BLaER1 treated with 17β-estradiol and CSF1 and Interleukin-3, amounts not matched to agents 10 nM and 100 nM (cell line): Measurements from ENCODE around the gene RBM3.

Experiments
- H3K27ac ChIP-seq, 11 experiments: shearing (Covaris generic); formaldehyde crosslinking; 2 replicates each; pipeline ENCODE4 v1.8.1; 2022
- H3K27me3 ChIP-seq, 11 experiments: shearing (Covaris generic); formaldehyde crosslinking; 2 replicates each; pipeline ENCODE4 v1.8.1; 2022
- H3K36me3 ChIP-seq, 11 experiments: shearing (Covaris generic); formaldehyde crosslinking; 2 replicates each; pipeline ENCODE4 v1.8.1; 2022
- H3K4me1 ChIP-seq, 10 experiments: shearing (Covaris generic); formaldehyde crosslinking; 2 replicates each; pipeline ENCODE4 v1.8.1; 2022
- H3K4me2 ChIP-seq, 11 experiments: shearing (Covaris generic); formaldehyde crosslinking; 2 replicates each; pipeline ENCODE4 v1.8.1; 2022
- H3K4me3 ChIP-seq, 10 experiments: shearing (Covaris generic); formaldehyde crosslinking; 2 replicates each; pipeline ENCODE4 v1.8.1; 2022
- H3K9ac ChIP-seq, 11 experiments: shearing (Covaris generic); formaldehyde crosslinking; 2 replicates each; pipeline ENCODE4 v1.8.1; 2022
- H3K9me3 ChIP-seq, 11 experiments: shearing (Covaris generic); formaldehyde crosslinking; replicated peaks in 1 of 11; 2 replicates each; pipeline ENCODE4 v1.8.1; 2022
- H4K20me1 ChIP-seq, 11 experiments: shearing (Covaris generic); formaldehyde crosslinking; 2 replicates each; pipeline ENCODE4 v1.8.1; 2022
- Cebpa-rat ChIP-seq, 11 experiments: shearing (Covaris generic); IDR thresholded peaks; 2 replicates each; pipeline ENCODE4 v1.8.1; 2022

The RBM3 gene

GRCh38 chrX:48597353-48598264 lies 23.3 kb downstream of the RBM3 start, which contains the start of gene WDR13:
TSS of gene WDR13 (plus strand) at chrX:48597492. CDS start at chrX:48597997, 505 bp downstream.
- TF ChIP-seq Cebpa-rat (IDR thresholded peaks at IDR 0.05) = no peak
- H3K4me1 ChIP-seq = peaks cover 20 to 33% (median 26%) of the 10 kb centered on the region in 10 experiments
- peak within 1 kb of the TSS; percentile 87 to 97 (median 94) for H3K27ac ChIP-seq
- H3K9me3 ChIP-seq = peaks cover 0 to 4% (median 0%) of the 10 kb centered on the region in 11 experiments; a peak in 1 of 22 replicates
- H3K4me2 ChIP-seq = peak within 1 kb of the TSS; percentile 60 to 80 (median 68)
- peak within 1 kb of the TSS; percentile 87 to 95 (median 91) for H3K9ac ChIP-seq
- peaks cover 0 to 37% (median 0%) of the 10 kb centered on the region in 11 experiments; a peak in 3 of 22 replicates for H4K20me1 ChIP-seq
- peaks cover 0 to 26% (median 7%) of the 10 kb centered on the region in 11 experiments; a peak in 13 of 22 replicates for H3K27me3 ChIP-seq
- H3K36me3 ChIP-seq = peaks cover 0 to 38% (median 28%) of the 10 kb centered on the region in 11 experiments; a peak in 20 of 22 replicates
- peak within 1 kb of the TSS; percentile 51 to 77 (median 72) for H3K4me3 ChIP-seq

DNA sequence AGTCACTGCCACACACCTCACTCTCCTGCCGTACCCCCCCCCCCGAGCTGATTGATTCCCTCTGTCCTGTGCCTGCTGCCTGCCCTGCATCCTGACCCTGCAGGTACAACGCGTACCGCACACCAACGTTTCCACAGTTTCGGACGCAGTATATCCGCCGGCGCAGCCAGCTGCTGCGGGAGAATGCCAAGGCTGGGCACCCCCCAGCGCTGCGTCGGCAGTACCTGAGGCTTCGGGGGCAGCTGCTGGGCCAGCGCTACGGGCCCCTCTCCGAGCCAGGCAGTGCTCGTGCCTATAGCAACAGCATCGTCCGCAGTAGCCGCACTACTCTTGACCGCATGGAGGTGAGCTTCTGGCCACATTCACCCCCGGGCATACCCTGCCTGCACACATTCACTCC lies 24.3 kb downstream of the RBM3 start:
- H3K36me3 ChIP-seq = peaks cover 1 to 47% (median 34%) of the 10 kb centered on the region in 11 experiments; a peak in 20 of 22 replicates
- H3K27ac ChIP-seq = peak overlapping the region in 5 of 11 experiments; percentile 92 to 96 (median 96); a peak in 7 of 22 replicates
- TF ChIP-seq Cebpa-rat (IDR thresholded peaks at IDR 0.05) = no peak
- H3K9me3 ChIP-seq = peaks cover 0 to 4% (median 0%) of the 10 kb centered on the region in 11 experiments; a peak in 1 of 22 replicates
- peaks cover 19 to 33% (median 26%) of the 10 kb centered on the region in 10 experiments for H3K4me1 ChIP-seq
- H4K20me1 ChIP-seq = peaks cover 0 to 37% (median 0%) of the 10 kb centered on the region in 11 experiments; a peak in 3 of 22 replicates
- peak overlapping the region; percentile 87 to 95 (median 91); a peak in 19 of 22 replicates for H3K9ac ChIP-seq
- peaks cover 0 to 21% (median 5%) of the 10 kb centered on the region in 11 experiments; a peak in 13 of 22 replicates for H3K27me3 ChIP-seq
- peak overlapping the region; percentile 51 to 77 (median 72) for H3K4me3 ChIP-seq
- peak overlapping the region; percentile 60 to 80 (median 68) for H3K4me2 ChIP-seq

DNA sequence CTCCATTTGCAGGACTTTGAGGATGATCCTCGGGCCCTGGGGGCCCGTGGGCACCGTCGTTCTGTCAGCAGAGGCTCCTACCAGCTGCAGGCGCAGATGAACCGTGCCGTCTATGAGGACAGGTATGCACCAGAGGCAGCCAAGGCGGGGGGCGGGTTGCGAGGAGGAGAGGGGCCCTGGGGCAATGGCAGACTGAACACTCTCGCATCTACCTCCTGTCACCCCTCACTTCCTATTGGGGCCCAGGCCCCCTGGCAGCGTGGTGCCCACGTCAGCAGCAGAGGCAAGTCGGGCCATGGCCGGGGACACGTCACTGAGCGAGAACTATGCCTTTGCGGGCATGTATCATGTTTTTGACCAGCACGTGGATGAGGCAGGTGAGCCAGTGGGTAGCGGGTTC lies 25.1 kb downstream of the RBM3 start:
- no peak overlapping the region for H3K4me2 ChIP-seq
- H3K4me3 ChIP-seq = no peak overlapping the region
- 0 out of 22 replicates have a peak overlapping the region, but pooled peaks of 1 of the 11 experiments have one; percentile 92 for H3K9ac ChIP-seq
- peaks cover 0 to 26% (median 9%) of the 10 kb centered on the region in 11 experiments; a peak in 13 of 22 replicates for H3K27me3 ChIP-seq
- H3K36me3 ChIP-seq = peaks cover 9 to 54% (median 40%) of the 10 kb centered on the region in 11 experiments; a peak in 20 of 22 replicates
- peaks cover 0 to 4% (median 0%) of the 10 kb centered on the region in 11 experiments; a peak in 1 of 22 replicates for H3K9me3 ChIP-seq
- H4K20me1 ChIP-seq = peaks cover 0 to 41% (median 0%) of the 10 kb centered on the region in 11 experiments; a peak in 3 of 22 replicates
- peaks cover 19 to 33% (median 26%) of the 10 kb centered on the region in 10 experiments for H3K4me1 ChIP-seq
- H3K27ac ChIP-seq = no peak overlapping the region
- TF ChIP-seq Cebpa-rat (IDR thresholded peaks at IDR 0.05) = no peak

DNA sequence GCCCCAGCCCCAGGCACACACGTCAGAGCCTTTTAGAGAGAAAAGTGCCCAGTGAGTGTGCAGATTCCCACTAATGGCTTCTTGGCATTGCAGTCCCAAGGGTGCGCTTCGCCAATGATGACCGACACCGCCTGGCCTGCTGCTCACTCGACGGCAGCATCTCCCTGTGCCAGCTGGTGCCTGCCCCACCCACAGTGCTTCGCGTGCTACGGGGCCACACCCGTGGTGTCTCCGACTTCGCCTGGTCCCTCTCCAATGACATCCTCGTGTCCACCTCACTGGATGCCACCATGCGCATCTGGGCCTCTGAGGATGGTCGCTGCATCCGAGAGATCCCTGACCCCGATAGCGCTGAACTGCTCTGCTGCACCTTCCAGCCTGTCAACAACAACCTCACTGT lies 25.9 kb downstream of the RBM3 start:
- Histone ChIP-seq H3K9me3 (peaks cover 0 to 4% (median 0%) of the 10 kb centered on the region in 11 experiments; a peak in 1 of 22 replicates), H3K9ac (no peak overlapping the region), H3K36me3 (peaks cover 10 to 63% (median 48%) of the 10 kb centered on the region in 11 experiments; a peak in 20 of 22 replicates), H3K4me3 (no peak overlapping the region), H4K20me1 (peaks cover 0 to 46% (median 0%) of the 10 kb centered on the region in 11 experiments; a peak in 3 of 22 replicates), H3K27ac (no peak overlapping the region), H3K27me3 (peaks cover 0 to 35% (median 10%) of the 10 kb centered on the region in 11 experiments; a peak in 13 of 22 replicates), H3K4me2 (no peak overlapping the region), H3K4me1 (peaks cover 19 to 27% (median 24%) of the 10 kb centered on the region in 10 experiments)
- no peak for TF ChIP-seq Cebpa-rat (IDR thresholded peaks at IDR 0.05)

- peaks cover 0 to 4% (median 0%) of the 10 kb centered on the region in 11 experiments; a peak in 1 of 22 replicates for H3K9me3 ChIP-seq
Measured at GRCh38 chrX:48601741-48602394, 27.6 kb downstream of the RBM3 start.

GRCh38 chrX:48604701-48605100 lies 30.4 kb downstream of the RBM3 start:
- no peak overlapping the region for H3K4me3 ChIP-seq
- H3K9me3 ChIP-seq = no peaks in the 10 kb centered on the region
- no peak overlapping the region for H3K4me2 ChIP-seq
- no peak for TF ChIP-seq Cebpa-rat (IDR thresholded peaks at IDR 0.05)
- peaks cover 10 to 57% (median 36%) of the 10 kb centered on the region in 11 experiments; a peak in 19 of 22 replicates for H3K36me3 ChIP-seq
- no peak overlapping the region for H3K9ac ChIP-seq
- H3K4me1 ChIP-seq = no peaks in the 10 kb centered on the region
- H3K27me3 ChIP-seq = peaks cover 0 to 42% (median 10%) of the 10 kb centered on the region in 11 experiments; a peak in 11 of 22 replicates
- no peak overlapping the region for H3K27ac ChIP-seq
- peaks cover 0 to 33% (median 0%) of the 10 kb centered on the region in 11 experiments; a peak in 4 of 22 replicates for H4K20me1 ChIP-seq

More at GRCh38 chrX:48601741-48602394, 27.6 kb downstream of the RBM3 start:
- peaks cover 10 to 69% (median 49%) of the 10 kb centered on the region in 11 experiments; a peak in 20 of 22 replicates for H3K36me3 ChIP-seq
- H3K4me1 ChIP-seq = peaks cover 3 to 11% (median 10%) of the 10 kb centered on the region in 10 experiments; a peak in 18 of 20 replicates
- no peak overlapping the region for H3K4me2 ChIP-seq
- TF ChIP-seq Cebpa-rat (IDR thresholded peaks at IDR 0.05) = no peak
- no peak overlapping the region for H3K27ac ChIP-seq
- H4K20me1 ChIP-seq = peaks cover 0 to 46% (median 0%) of the 10 kb centered on the region in 11 experiments; a peak in 4 of 22 replicates
- H3K4me3 ChIP-seq = no peak overlapping the region
- peaks cover 0 to 47% (median 10%) of the 10 kb centered on the region in 11 experiments; a peak in 13 of 22 replicates for H3K27me3 ChIP-seq
- H3K9ac ChIP-seq = no peak overlapping the region

DNA sequence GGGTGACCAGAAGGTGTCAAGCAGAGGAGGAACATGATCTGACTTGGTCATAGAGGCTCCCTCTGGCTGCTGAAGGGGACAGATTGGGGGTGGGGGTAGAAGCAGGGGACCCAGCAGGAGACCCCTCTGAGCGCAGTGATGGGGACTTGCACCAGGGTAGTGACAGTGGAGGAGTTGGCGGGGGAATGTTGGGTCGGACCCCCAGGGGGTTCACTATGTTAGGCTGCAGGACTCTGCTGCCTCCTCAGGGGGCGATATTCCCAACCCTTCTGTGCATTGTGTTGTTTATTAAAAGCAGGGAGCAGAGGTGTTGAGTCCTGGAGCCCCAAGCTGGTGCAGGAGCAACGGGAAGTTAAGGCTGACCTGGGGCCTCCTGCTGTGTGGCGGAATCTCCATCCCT lies 31.8 kb downstream of the RBM3 start:
- no peaks in the 10 kb centered on the region for H3K4me1 ChIP-seq
- H3K4me3 ChIP-seq = no peak overlapping the region
- TF ChIP-seq Cebpa-rat (IDR thresholded peaks at IDR 0.05) = no peak
- peaks cover 3 to 46% (median 28%) of the 10 kb centered on the region in 11 experiments; a peak in 19 of 22 replicates for H3K36me3 ChIP-seq
- no peak overlapping the region for H3K9ac ChIP-seq
- peaks cover 0 to 37% (median 9%) of the 10 kb centered on the region in 11 experiments; a peak in 8 of 22 replicates for H3K27me3 ChIP-seq
- no peak overlapping the region for H3K4me2 ChIP-seq
- H3K27ac ChIP-seq = no peak overlapping the region
- H3K9me3 ChIP-seq = no peaks in the 10 kb centered on the region
- peaks cover 0 to 22% (median 0%) of the 10 kb centered on the region in 11 experiments; a peak in 4 of 22 replicates for H4K20me1 ChIP-seq

- Histone ChIP-seq H3K9me3 (no peaks in the 10 kb centered on the region), H3K4me2 (no peak overlapping the region), H3K4me1 (peaks cover 0 to 6% (median 1%) of the 10 kb centered on the region in 10 experiments; a peak in 8 of 20 replicates), H4K20me1 (peaks cover 0 to 5% (median 0%) of the 10 kb centered on the region in 11 experiments; a peak in 2 of 22 replicates), H3K9ac (no peak overlapping the region), H3K27me3 (peaks cover 0 to 46% (median 22%) of the 10 kb centered on the region in 11 experiments; a peak in 17 of 22 replicates), H3K4me3 (no peak overlapping the region), H3K27ac (no peak overlapping the region), H3K36me3 (no peaks in the 10 kb centered on the region)
- TF ChIP-seq Cebpa-rat (IDR thresholded peaks at IDR 0.05) = no peak
Measured at GRCh38 chrX:48611703-48612102, 37.4 kb downstream of the RBM3 start.
